GM19239 (cell line): ENCODE measurements around the gene DDX49.

ENCODE experiments used
- DNase-seq: peaks from one replicate; pipeline ENCODE4 v3.0.0; 2011; ENCODE audit warnings: low spot score; ENCODE audit not compliant: insufficient read length
- FAIRE-seq: peaks from 2 replicates; lab custom pipeline; 2011; peaks lifted over from hg19 to GRCh38; lab: Jason Lieb, UNC

The DDX49 gene

DNA sequence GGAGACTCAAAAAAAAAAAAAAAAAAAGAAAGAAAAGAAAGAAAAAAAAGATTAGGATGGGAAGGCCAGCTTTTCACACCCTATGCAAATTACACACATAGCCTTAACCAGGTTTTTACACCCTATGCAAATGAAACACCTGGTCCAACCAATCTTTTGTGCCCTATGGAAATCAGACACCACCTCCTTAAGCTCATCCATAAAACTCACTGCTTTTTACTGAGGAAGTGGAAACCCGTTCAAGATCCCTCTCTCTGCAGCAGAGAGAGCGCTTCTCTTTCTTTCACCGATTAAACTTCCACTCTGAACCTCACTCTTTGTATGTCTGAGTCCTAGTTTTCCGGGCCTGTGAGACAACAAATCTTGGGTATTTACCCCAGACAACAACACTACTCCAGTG, 46.8 kb downstream of the DDX49 start:
- DNase-seq (no peak), FAIRE-seq (no peak)

DNA sequence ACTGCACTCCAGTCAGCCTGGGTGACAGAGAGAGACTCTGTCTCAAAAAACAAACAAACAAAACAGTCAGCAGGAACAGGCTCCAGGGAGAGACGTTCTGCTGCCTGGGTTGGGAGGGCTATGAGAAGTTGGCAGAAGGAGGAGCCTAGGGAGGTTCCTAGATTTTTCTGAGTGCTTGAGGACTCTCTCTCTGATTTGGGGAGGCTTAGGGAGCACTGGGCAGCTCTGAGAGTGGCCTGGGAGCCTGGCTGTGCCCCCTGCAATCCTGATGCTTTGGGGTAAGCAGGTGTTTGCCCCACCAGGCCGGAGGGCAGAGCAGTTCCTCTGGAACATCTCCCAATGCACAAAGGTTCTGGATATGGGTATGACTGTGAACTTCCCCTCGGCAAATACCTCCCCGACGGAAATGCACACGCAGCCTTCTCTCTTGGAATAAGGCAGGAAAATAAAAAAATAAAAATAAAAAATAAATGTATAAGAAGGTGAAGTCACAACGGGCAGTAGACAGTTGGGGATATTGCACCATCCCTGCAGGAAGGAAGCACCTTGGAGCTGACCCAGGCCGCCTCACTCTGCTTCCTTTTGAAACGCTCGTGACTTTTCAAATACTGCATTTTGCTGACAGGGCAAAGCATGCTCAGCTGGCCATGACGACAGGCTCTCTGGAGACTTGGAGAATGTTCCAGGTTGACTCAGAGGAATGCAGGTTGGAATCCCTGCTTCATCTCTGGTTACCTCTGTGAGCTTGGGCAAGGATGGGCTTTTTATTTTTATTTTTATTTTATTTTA, 48.0 kb downstream of the DDX49 start:
- no peak for FAIRE-seq

DNA sequence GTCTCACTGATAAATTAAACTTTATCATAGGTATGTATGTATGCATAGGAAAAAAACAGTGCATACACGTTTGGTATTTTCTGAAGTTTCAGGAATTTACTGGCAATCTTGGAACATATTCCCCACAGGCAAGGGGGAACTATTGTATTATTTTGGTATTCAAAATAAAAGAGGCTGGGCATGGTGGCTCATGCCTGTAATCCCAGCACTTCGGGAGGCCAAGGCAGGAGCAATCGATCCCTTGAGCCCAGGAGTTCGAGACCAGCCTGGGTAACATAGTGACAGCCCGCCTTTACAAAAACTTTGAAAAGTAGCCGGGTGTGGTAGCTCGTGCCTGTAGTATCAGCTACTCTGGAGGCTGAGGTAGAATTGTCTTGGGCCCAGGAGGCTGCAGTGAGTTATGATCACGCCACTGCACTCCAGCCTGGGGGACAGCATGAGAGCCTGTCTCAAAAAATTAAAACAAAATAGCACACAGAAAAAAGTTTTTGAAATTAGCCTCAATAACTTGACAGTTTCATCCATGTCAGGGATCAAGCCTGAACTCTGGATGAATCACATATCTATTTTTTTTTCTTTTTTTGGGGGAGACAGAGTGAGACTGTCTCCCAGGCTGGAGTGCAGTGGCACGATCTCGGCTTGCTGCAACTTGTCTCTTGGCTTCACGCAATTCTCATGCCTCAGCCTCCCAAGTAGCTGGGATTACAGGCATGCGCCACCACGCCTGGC, 50.6 kb downstream of the DDX49 start:
- no peak for DNase-seq
- no peak for FAIRE-seq

More for the DNA sequence above, 48.0 kb downstream of the DDX49 start:
- no peak for DNase-seq

DNA sequence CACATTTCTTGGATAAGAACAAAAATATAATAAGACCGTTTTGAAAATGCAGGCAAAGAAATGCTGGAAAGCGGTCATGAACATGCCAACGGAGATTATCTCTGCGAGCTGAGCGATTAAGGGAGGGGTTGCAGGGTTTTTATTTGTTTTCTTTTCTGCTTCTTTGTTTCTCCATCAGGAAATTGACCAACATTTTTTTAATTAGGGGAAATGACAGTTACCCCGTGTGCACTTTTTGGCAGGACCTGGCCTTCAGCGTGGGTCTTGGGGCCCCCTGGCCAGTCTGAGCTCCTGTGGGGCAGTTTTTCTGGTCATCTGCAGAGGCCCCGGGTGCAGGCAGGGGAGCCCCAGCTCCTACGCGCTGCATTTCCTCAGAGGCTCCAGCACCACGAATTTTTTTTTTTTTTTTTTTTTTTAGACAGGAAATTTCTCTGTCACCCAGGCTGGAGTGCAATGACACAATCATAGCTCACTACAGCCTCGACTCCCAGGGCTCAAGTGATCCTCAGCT, 52.8 kb downstream of the DDX49 start:
- no peak for FAIRE-seq

GRCh38 chr19:18972851-18973250, 53.3 kb downstream of the DDX49 start:
- FAIRE-seq (no peak), DNase-seq (no peak)

More for the DNA sequence above, 52.8 kb downstream of the DDX49 start:
- no peak for DNase-seq

DNA sequence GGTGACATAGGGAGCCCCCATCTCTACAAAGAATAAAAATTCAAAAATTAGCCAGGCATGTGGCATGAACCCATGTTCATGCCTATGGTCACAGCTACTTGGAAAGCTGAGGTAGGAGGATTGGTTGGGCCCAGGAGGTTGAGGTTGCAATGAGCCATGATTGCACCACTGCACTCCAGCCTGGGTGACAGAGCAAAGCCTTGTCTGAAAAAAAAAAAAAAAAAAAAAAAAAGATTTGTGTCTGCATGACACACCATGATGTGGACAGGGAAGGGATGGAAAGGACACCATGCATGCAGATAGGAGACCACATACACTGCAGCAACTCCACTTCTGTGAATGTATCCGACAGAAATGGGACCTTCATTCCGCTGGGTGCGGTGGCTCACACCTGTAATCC, 55.5 kb downstream of the DDX49 start:
- FAIRE-seq: no peak
- DNase-seq: no peak

GRCh38 chr19:18975869-18976268, 56.4 kb downstream of the DDX49 start:
- DNase-seq: no peak

More at GRCh38 chr19:18975869-18976268, 56.4 kb downstream of the DDX49 start:
- no peak for FAIRE-seq
